HG02943 (cell line): ENCODE data around the gene DNMT1.

Source experiments
- ATAC-seq: cut with Tn5 transposase; IDR thresholded peaks from one replicate; pipeline ENCODE4 v1.9.1; 2021; ENCODE audit warnings: mild to moderate bottlenecking, low read depth, moderate library complexity; ENCODE audit not compliant: unreplicated experiment

The DNMT1 gene

DNA sequence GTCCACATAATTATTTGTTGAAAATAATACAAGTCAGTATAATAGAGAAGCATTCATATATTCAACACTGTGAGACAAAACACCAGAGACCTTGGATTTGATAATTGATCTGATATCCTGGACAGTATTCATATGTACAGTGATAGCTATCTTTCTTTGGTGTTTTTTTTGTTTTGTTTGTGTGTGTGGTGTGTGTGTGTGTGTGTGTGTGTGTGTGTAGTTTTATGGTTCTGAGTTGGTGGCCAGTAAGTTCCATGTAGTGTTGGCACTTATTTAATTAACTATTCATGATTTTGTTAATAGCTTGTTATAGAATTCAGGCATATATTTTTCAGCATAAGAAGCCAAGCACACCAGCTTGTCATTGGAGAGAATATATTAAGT lies 90.6 kb downstream of the DNMT1 start:
- no peak for ATAC-seq

DNA sequence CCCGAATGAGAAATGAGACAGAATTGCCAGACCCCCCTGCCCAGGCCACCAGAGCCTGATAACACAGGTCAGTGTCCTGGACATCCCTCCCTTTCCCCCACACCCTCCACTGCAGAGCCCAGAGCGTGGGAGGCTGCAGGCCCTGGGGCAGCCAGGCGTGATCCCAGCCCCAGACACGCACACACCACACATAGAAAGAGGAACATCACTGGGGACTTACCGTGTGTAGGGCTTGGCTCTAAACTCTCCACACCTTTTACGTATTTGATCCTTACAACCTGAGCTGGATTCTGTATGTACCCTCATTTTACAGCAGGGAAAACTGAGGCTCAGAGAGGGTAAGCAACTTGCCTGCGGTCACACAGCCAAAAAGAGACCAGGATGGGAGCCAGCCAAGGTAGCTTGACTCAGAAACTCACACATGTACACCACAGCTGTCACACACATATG lies 91.9 kb downstream of the DNMT1 start:
- ATAC-seq: no peak

DNA sequence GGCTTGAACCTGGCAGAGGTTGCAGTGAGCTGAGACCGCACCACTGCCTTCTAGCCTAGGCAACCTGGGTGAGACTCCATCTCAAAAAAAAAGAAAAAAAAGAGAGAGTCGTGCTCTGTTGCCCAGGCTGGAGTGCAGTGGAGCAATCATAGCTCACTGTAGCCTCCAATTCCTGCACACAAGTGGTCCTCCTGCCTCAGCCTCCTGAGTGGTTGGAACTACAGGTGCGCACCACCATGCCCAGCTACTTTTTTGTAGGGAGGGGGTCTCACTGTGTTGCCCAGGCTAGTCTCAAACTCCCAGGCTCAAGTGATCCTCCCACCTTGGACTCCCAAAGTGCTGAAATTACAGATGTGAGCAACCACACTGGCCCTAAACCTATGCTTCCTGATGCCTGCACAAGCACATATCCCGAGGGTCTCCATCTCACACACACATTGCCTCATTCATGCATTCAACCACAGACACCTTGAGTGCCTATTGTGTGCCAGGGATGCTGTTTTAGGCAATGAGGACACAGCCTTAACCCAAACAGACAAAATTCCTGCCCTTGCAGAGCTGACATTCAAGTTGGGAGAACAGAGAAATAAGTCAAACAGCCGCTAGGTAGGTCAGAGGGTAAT lies 94.5 kb downstream of the DNMT1 start:
- ATAC-seq: no peak

DNA sequence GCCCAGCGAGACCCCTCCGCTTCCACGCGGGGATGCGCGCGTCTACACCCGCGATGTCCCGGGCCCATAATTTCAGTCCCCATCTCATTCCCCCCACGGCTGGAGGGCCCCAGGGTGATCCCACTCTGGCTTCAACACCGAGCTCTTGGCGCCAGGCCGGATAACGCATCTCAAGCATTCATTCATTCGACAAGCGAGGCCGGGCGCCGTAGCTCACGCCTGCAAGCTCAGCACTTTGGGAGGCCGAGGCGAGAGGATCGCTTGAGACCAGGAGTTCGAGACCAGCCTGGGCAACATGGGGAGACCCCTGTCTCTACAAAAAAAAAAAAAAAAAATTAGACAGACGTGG lies 98.2 kb downstream of the DNMT1 start:
- no peak for ATAC-seq

DNA sequence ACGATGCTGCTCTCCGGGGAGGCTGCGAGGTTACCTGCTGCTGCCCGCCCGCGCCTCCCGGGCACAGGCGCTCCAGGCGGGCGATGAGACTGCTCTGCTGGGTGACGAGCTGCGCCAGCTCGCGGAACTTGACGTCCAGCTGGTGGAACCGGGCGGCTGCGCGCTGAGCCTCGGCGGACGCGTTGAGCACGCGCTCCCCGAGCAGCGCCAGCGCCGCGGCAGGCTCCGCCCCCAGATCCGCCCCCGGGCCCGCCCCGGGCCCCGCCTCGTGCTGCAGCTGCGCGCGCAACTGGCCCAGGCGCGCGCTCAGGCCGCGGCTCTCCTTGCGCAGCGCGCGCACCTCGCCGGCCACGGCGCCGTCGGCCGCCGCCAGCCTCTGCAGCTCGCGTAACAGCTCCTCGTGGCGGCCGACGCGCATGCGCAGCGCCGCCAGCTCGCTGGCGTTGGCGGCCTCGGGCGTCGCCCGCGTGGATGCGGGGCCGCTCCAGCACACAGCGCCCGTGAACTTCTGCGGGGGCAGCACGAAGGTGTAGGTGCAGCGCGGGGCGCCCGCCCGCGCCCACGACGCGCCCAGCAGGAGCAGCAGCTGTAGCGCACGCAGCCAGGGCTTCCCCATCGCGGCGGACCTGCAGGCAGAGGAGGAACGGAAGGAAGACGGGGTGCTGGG lies 98.7 kb downstream of the DNMT1 start:
- peak; percentile 65 for ATAC-seq

DNA sequence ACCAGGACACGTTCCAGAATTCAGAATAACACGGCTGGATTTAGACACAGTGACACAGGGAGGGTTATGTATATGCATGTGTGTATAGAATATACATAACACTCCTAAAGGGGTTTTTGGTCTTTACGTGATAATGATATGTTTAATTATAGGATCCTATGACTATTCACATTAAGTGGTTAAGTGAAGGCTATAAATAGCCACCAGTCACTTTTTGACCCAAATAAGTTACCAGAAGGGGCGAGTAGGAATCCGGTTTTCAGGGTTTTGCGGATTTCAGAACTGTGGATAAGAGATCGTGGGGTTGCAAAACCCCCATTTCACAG lies 99.2 kb downstream of the DNMT1 start:
- no peak for ATAC-seq

DNA sequence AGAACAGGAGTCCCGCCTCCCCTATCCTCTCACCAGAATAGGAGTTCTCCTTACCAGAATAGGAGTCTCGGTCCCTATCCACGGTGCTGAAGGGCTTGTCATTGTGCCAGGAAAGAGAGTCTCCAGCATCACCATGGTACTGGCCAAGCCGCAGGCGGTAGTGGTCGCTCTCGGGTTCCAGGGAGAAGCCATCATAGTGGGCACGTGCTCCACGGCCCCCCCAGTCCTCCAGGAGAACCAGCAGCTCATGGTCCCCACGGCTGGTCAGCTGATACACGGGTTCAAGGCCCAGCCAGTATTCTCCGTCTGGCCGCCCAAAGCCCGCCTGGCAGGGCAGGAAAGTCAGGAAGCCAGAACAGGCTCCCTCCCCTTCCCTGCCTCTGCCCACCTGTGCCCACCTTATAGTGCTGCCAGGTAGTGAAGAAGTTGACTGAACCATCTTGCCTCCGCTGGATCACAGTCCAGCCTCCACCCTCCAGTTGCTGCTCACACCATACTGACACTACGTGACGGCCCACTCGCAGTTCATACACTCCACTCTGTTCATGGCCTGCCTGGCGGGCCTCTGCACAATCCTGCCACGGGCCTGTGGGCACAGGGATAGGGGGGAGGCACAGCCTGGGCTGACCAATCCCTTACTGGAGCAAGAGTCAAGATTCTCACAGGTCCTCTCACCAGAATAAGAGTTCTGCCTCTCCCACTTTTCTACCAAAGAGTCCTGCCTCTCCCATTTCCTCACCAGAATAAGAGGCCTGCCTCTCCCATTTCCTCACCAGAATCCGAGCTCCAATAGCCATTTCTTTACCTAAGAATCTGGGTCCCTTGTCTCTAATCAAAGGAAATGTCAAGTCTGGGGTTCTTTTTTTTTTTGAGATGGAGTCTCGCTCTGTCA lies 101.2 kb downstream of the DNMT1 start:
- no peak for ATAC-seq

DNA sequence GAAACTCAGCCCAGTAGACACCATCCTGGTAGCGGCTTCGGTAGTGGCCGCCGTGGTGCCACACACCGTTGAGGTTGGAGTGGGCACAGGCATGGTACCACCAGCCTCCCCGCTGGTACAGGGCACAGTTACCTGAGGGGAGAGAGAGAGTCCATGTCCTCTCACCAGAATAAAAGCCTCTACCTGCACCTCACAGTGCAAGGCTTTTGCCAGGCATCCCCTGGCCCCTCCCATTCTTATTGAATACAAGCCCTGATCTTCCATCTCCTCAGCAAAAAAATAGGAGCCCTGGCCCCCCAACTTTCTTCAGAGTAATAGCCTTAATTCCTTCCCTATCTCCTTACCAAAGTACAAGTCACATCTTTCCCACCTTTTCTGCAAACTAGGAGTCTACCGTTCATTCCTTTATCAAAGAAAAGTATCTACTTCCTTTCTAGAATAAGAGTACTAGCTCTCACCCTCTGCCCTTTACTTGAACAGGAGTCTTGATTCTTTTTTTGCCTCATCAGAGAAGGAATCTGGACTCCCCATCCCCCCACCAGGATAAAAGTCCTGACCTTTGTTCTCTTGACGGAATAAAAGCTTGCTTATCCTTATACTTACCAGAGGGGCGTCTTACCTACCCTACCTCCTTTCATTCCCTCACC lies 102.0 kb downstream of the DNMT1 start:
- ATAC-seq: no peak

DNA sequence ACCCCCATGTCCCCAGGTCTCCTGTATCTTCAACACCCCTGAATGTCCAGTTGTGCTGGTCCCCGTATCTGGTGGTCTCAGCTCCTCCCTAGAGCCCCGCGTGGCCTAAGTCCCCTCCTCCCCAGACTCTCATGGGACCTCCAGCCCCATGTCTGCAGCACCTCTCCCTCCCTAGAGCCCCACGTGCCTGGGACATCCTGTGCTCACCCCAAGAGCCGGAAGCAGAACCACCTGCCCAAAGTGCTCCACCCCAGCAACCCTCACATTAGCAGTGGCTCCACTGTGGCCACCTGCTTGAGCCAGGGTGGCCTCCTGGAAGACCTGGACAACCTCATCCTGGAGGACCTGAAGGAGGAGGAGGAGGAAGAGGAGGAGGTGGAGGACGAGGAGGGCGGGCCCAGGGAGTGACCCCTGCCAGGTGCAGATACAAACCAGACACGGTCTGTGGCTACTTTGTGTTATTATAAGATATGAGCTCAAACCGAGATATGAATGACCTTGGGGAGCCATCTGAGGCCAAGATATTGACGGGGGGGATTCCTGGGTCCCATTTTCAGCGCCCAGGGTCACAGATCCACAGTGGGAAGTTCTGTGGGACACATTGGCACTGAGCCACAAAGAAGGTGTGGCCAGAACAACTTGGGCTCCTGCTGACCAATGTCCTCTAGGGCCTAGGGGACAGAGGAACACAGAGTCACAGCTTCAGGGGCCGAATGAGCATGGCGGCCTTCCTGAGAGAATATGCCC lies 102.7 kb downstream of the DNMT1 start:
- ATAC-seq: no peak

DNA sequence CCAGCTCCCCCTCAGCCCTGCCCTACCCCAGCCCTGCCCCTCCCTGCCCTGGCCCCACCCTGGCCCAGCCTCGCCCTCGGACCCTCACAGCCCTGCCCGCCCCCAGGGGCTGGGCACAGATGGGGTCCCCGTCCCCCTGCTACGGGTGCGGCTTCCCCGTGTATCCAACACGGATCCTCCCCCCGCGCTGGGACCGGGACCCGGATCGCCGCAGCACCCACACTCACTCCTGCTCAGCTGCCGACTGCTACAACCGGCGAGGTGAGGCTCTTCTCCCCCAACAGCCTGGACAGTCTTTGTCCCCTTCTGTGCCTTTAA lies 103.4 kb downstream of the DNMT1 start:
- ATAC-seq: no peak

DNA sequence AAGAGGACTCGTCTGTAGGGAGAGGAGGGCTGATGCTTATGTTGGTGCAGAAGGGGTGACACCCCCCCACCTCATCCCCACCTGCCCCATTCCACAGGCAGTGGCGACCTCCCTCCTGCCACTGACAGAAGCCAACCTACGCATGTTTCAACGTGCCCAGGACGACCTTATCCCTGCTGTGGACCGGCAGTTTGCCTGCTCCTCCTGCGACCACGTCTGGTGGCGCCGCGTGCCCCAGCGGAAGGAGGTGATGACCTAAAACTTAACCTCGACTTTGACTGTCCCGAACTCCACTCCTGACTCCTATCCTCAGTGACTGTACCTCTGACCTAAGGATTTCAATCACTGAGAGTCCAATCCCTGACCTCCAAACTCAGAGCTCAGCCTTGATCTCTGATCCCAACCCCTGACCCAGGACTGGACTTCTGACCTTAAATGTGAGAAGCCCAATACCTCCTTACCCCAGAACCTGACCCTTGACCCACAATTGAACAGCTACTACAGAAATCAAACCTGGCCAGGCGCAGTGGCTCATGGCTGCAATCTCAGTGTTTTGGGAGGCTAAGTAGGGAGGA lies 104.9 kb downstream of the DNMT1 start:
- no peak for ATAC-seq

DNA sequence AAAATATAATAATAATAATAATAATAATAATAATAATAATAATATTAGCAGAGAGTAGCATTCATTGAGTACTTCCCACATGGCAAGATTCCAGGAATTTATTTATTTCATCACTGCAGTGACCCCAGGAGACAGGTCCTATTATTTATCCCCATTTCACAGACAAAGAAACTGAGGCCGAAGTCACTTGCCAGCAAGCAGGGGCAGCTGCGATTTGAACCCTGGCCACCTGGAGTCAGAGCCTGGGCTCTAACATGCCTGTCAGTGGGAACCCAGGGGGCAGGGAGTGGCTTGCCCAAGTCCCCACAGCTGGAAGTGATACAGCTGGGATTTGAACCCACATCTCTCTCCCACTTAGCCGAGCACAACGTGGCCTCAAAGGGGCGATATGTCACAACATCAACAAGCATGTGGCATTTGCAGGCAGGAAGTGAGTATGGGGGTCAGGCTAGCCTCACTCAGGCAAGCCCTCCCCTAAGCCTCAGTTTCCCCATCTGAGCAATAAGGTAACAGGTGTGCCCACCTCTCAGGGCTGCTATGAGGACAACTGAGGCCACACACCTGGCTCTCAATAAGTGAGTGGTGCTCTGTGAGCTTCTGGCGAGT lies 105.7 kb downstream of the DNMT1 start:
- no peak for ATAC-seq

DNA sequence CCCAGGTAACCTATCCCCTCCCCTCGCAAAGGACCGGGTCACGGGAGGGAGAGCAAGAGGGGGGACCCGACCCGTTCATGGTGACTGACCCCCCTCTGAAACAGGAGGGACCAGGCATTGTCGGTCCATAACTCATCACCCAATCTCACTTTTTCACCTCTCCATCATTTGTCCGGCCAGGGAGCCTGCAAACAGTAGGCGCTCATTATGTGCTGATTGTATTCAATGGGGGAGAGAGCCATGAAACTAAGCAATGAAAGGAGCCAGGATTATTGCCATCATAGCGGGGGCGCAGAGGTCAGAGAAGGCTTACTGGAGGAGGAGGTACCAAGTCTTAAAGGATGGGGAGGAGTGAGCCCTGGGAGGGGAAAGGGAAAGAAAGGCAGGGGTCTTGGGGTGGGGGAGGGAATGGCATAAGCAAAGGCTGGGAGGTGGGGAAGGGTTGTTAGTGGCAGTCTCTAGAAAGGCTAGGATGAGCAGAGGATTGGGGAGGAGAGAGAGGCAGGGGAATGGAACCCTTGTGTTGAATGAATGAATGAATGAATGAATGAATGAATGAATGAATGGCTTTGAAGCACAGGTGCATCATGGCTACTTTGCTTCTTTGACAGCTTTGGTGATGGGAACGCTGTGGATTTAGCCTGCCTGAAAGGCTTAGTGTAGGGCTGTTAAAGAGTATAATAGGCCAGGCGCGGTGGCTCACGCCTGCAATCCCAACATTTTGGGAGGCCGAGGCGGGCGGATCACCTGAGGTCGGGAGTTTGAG lies 107.3 kb downstream of the DNMT1 start:
- no peak for ATAC-seq

DNA sequence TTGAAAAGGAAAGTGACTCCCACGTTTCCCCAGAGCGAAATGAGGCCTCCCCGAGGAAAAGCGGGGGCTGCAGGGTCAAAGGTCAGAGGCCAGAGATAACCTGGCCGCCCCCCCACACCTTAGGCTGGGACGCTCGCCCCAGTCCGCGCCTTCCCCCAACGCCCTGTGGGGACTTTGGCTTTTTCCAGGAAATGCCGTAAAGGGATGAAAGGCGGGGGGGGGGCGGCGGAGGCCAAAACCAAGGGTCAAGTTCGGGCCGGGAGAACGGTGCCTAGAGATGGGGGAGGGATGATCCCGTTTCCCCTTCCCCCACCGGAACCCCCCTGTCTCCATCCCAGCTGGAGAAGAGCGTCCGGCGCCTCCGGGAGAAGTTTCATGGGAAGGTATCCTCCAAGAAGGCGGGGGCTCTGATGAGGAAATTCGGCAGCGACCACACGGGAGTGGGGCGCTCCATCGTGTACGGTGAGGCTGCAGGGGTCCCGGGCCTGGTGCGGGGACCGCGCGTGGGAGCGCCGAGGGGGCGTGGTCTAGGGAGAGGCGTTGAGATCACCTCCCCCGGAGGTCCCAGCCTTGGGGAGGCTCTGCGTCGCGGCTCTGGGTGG lies 108.1 kb downstream of the DNMT1 start:
- ATAC-seq: no peak

DNA sequence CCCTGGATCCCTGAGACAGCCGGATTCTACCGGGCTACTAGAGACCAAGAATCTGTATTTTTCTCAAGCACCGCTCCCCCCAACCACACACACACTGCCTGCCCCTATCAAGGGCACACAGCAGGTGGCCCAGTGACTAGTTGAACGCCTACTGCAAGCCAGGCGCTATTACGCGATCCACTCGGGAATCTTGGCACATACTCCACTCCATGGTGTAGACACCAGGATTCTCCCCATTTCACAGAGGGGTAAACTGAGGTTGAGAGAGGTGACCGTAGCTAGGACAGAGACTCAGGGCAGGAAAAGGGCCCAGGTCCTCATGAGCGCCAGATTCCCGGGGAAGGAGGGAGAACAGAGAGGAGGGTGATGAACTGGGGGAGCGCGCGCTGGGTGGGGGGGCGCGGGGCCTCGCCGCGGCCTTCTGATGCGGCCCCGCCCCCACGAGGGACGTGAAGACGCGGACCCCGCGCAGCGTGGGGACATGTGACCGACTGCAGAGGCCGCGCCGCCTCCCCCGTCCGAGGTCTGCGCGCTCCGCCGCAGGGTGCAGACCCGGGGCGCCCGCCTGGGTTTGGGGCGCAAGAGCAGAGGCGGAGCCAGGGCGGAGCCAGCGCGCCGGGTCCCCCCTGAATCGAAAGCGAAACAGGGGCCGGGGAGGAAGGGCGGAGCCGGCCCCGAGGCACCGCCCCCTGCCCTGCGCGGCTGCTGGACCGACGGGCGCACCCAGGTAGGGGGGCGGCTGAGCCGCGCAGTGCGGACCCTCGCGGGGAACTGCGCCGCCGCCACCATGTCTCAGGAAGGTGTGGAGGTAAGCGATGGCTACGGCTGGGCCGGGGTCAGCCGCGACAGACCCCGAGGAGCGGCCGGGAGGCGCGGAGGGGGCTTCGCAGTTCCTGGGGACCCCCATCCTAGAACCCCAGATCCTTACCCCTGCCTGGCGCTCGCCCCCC lies 108.8 kb downstream of the DNMT1 start, which contains the start of gene SHFL:
SHFL (plus strand) TSS at position 677 of the 950 bp plus-strand sequence; CDS start at position 788, 111 bp downstream.
- no peak for ATAC-seq

DNA sequence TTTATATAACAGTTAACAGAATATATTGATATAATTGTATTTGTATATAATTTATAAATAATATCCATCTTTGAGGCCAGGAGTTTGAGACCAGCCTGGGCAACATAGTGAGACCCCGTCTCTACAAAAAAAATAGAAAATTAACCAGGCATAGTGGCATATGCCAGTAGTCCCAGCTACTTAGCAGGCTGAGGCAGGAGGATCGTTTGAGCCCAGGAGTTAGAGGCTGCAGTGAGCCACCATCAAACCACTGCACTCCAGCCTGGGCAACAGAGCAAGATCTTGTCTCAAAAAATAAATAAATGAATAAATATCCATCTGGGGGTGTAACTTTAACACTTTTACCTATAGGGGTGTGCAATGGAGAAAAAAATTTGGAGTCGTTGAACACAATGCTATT lies 110.0 kb downstream of the DNMT1 start:
- ATAC-seq: no peak

DNA sequence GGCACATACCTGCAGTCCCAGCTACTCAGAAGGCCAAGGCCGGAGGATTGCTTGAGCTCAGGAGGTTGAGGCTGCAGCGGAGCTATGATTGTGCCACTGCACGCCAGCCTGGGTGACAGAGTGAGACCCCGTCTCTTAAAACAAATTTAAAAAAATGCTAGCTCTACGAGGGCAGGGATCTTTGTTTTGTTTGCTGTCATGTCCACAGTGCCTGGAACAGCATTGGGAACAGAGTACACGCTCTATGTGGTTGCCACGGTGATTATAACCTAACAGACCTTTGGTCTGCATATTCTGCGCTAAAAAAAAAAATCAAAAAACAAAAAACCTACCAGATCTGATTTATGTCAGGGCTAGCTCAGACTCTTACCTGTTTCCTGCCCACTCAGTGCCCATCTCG lies 110.8 kb downstream of the DNMT1 start:
- no peak for ATAC-seq
